Activated naive CD4-positive, alpha-beta T cell treated with anti-CD3 and anti-CD28 coated beads, Interleukin-2, amount 10 ng/mL, durations not matched to agents 7 days and 5 days (primary cell): Measurements from ENCODE around the gene GFOD1.

ENCODE experiments used
- CTCF ChIA-PET: fragments of 350-600 bp; sonication (Branson Sonifier 250); formaldehyde crosslinking; loops from one replicate; lab custom pipeline; 2021; ENCODE audit warnings: antibody characterized with exemption; lab: Charles Lee
- DNase-seq: peaks from one replicate; pipeline ENCODE4 v3.0.0-alpha.2; 2020
- H3K27ac Mint-ChIP-seq: one replicate; pipeline ENCODE4 v1.8.0; 2021; ENCODE audit warnings: mild to moderate bottlenecking, moderate library complexity, mixed read lengths
- H3K27me3 Mint-ChIP-seq: one replicate; pipeline ENCODE4 v1.8.0; 2021; ENCODE audit warnings: mild to moderate bottlenecking, mixed read lengths
- H3K36me3 Mint-ChIP-seq: one replicate; pipeline ENCODE4 v1.8.0; 2021; ENCODE audit warnings: mixed read lengths
- H3K4me1 Mint-ChIP-seq: one replicate; pipeline ENCODE4 v1.8.0; 2021; ENCODE audit warnings: mixed read lengths
- H3K4me3 Mint-ChIP-seq: one replicate; pipeline ENCODE4 v1.8.0; 2021; ENCODE audit warnings: mild to moderate bottlenecking, moderate library complexity, mixed read lengths
- H3K9me3 Mint-ChIP-seq: one replicate; pipeline ENCODE4 v1.8.0; 2021; ENCODE audit warnings: mixed read lengths

GFOD1 gene

DNA sequence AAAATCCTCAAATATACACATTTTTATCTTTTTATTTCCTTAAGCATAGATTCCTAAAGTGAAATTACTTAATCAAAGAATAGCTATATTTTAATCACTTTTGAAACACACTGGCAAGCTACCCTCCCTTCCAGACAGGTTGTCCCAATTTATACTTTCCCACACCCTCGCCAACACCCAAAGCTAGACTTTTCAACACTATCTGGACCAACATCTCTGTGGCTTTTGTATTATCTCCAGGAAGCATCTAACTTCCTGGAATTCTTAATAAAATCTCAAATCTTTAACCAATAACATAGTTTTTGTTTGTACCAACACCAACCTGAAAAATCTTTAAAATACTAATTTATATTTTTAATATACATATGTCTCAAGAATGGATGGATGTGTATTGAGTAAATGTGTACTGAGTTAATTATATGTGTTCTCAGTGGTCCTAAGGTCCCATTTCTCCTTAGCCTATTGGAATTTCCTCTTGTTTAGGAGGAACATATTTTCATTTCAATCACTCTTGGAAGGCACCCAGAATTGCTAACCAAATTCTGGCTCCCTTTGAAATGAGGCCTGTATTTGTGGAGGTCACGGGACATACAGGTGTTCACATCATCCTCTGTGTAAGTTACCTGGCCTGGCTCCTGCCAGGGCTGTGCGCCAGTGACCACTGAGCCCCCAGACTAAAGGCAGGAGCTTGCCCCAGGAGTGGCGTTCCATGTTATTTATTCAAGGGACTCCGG is 17.4 kb upstream of the GFOD1 start:
- no peaks in the 10 kb centered on the region for H3K9me3 Mint-ChIP-seq
- no peaks in the 10 kb centered on the region for H3K4me1 Mint-ChIP-seq
- DNase-seq = no peak
- H3K36me3 Mint-ChIP-seq = no peaks in the 10 kb centered on the region
- peaks cover 3% of the 10 kb centered on the region for H3K27me3 Mint-ChIP-seq
- H3K4me3 Mint-ChIP-seq = no peak overlapping the region
- CTCF ChIA-PET = no interaction called here
- H3K27ac Mint-ChIP-seq = no peak overlapping the region

DNA sequence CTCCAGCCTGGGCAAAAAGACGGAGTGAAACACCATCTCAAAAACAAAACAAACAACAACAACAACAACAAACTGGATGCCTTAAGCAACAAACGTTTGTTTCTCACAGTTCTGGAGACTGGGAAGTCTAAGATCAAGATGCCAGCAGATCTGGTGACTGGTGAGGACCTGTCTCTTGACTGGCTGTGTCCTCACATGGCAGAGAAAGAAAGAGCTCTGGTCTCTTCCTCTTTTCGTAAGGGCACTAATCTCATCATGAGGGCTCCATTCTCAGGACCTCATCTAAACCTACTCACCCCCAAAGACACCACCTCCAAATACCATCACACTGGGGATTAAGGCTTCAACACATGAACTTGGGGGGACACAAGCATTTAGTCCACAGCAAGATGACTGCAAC is 13.5 kb upstream of the GFOD1 start:
- no peak overlapping the region for H3K4me3 Mint-ChIP-seq
- DNase-seq = no peak
- H3K27me3 Mint-ChIP-seq = peaks cover 7% of the 10 kb centered on the region
- CTCF ChIA-PET = no interaction called here
- no peaks in the 10 kb centered on the region for H3K9me3 Mint-ChIP-seq
- H3K4me1 Mint-ChIP-seq = no peaks in the 10 kb centered on the region
- H3K27ac Mint-ChIP-seq = no peak overlapping the region
- no peaks in the 10 kb centered on the region for H3K36me3 Mint-ChIP-seq

- Mint-ChIP-seq H3K4me1 (no peaks in the 10 kb centered on the region), H3K27ac (no peak overlapping the region), H3K9me3 (no peaks in the 10 kb centered on the region), H3K36me3 (no peaks in the 10 kb centered on the region), H3K4me3 (no peak overlapping the region), H3K27me3 (peaks cover 4% of the 10 kb centered on the region)
- CTCF ChIA-PET = no interaction called here
- DNase-seq = no peak
Observed at GRCh38 chr6:13500264-13500663, 12.9 kb upstream of the GFOD1 start.

- peaks cover 13% of the 10 kb centered on the region for H3K27me3 Mint-ChIP-seq
- no peaks in the 10 kb centered on the region for H3K36me3 Mint-ChIP-seq
- H3K4me3 Mint-ChIP-seq = no peak overlapping the region
- no peak overlapping the region for H3K27ac Mint-ChIP-seq
- CTCF ChIA-PET = no interaction called here
- no peaks in the 10 kb centered on the region for H3K4me1 Mint-ChIP-seq
- no peak for DNase-seq
- H3K9me3 Mint-ChIP-seq = no peaks in the 10 kb centered on the region
Observed at GRCh38 chr6:13496513-13497190, 9.3 kb upstream of the GFOD1 start.

DNA sequence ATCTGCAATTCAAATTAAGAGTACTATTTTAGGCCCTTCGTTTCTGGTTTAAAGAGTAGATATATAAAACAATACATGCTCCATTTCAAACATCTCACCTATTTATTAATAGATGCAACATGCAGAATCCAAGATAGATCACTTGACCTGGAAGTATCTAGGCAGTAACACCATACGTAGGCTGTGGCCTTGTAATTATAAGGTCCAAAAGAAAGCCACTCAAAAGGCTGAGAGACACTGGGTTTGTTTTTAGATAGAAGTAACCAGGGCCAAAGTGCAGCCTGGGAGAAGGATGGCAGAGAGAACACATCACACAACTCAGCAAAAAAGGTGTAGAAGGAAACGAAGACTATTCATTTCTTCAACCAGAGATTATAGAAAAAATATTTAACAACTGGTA is 8.4 kb upstream of the GFOD1 start:
- no peak for DNase-seq
- Mint-ChIP-seq H3K27me3 (peaks cover 19% of the 10 kb centered on the region), H3K4me3 (no peak overlapping the region), H3K4me1 (no peaks in the 10 kb centered on the region), H3K9me3 (no peaks in the 10 kb centered on the region), H3K27ac (no peak overlapping the region), H3K36me3 (no peaks in the 10 kb centered on the region)
- CTCF ChIA-PET = no interaction called here

- CTCF ChIA-PET = interaction anchor here (0.5 kb wide), 1 partner anchor 38 kb away, joined by 3 read pairs; no protein-coding TSS in a partner anchor
- no peak for DNase-seq
- H3K27me3 Mint-ChIP-seq = peaks cover 22% of the 10 kb centered on the region
- no peaks in the 10 kb centered on the region for H3K9me3 Mint-ChIP-seq
- no peak overlapping the region for H3K27ac Mint-ChIP-seq
- no peak overlapping the region for H3K4me3 Mint-ChIP-seq
- H3K36me3 Mint-ChIP-seq = no peaks in the 10 kb centered on the region
- no peaks in the 10 kb centered on the region for H3K4me1 Mint-ChIP-seq
Observed at GRCh38 chr6:13495112-13495776, 7.8 kb upstream of the GFOD1 start.

- H3K9me3 Mint-ChIP-seq = no peaks in the 10 kb centered on the region
- CTCF ChIA-PET = no interaction called here
- H3K27ac Mint-ChIP-seq = no peak overlapping the region
- H3K4me3 Mint-ChIP-seq = no peak overlapping the region
- H3K4me1 Mint-ChIP-seq = no peaks in the 10 kb centered on the region
- H3K27me3 Mint-ChIP-seq = peaks cover 27% of the 10 kb centered on the region
- DNase-seq = no peak
- H3K36me3 Mint-ChIP-seq = no peaks in the 10 kb centered on the region
Observed at GRCh38 chr6:13494137-13494536, 6.7 kb upstream of the GFOD1 start.

- Mint-ChIP-seq H3K4me1 (peaks cover 10% of the 10 kb centered on the region), H3K4me3 (no peak overlapping the region), H3K27ac (no peak overlapping the region), H3K36me3 (no peaks in the 10 kb centered on the region), H3K27me3 (peaks cover 37% of the 10 kb centered on the region), H3K9me3 (no peaks in the 10 kb centered on the region)
- CTCF ChIA-PET = interaction anchor here (0.7 kb wide), 1 partner anchor 143 kb away, joined by 3 read pairs; no protein-coding TSS in a partner anchor
- DNase-seq = no peak
Observed at GRCh38 chr6:13493147-13493546, 5.7 kb upstream of the GFOD1 start.

DNA sequence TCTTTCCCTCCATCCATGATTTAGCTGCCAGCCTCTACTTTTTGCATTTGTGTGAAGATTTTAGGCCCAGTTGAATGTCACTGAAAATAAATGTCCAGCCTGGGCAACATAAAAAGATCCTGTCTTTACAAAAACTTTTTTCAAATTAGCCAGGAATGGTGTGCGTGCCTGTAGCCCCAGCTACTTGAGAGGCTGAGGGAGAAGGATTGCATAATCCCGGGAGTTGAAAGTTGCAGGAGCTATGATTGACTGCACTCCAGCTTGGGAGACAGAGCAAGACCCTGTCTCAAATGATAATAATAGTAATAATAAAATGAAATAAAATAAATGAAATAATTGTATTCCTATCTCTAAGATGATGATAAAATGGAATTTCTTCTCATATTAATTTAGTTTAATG is 5.0 kb upstream of the GFOD1 start:
- DNase-seq = no peak
- no peak overlapping the region for H3K27ac Mint-ChIP-seq
- H3K27me3 Mint-ChIP-seq = peaks cover 42% of the 10 kb centered on the region
- no peaks in the 10 kb centered on the region for H3K9me3 Mint-ChIP-seq
- peaks cover 16% of the 10 kb centered on the region for H3K4me1 Mint-ChIP-seq
- H3K4me3 Mint-ChIP-seq = no peak overlapping the region
- CTCF ChIA-PET = no interaction called here
- H3K36me3 Mint-ChIP-seq = peaks cover 1% of the 10 kb centered on the region

DNA sequence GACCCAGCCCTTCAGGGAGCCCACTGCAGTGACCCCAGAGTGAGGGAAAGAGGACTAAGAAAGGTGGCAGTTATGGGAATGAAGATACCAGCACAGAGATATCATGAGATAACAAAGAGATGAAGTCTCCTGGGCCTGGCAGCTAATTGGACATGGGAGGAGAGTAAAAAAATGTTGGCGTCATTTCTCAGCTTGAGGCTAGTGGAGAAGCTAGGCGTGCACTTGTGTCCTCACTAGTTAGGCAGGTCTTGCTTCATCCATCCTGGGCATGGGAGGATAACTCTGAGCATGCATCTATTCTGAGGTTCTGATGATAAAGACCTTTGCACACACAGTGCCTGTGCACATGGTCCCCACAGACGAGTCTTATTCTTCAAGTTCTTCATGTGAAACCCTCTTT is 4.1 kb upstream of the GFOD1 start:
- Mint-ChIP-seq H3K36me3 (peaks cover 1% of the 10 kb centered on the region), H3K27ac (no peak overlapping the region), H3K9me3 (no peaks in the 10 kb centered on the region), H3K4me1 (peaks cover 19% of the 10 kb centered on the region), H3K4me3 (no peak overlapping the region), H3K27me3 (peaks cover 47% of the 10 kb centered on the region)
- DNase-seq = no peak
- CTCF ChIA-PET = no interaction called here

GRCh38 chr6:13490402-13490801 is 3.0 kb upstream of the GFOD1 start:
- CTCF ChIA-PET = no interaction called here
- H3K4me1 Mint-ChIP-seq = peaks cover 29% of the 10 kb centered on the region
- H3K27me3 Mint-ChIP-seq = peaks cover 54% of the 10 kb centered on the region
- DNase-seq = no peak
- peaks cover 3% of the 10 kb centered on the region for H3K36me3 Mint-ChIP-seq
- no peak overlapping the region for H3K4me3 Mint-ChIP-seq
- no peaks in the 10 kb centered on the region for H3K9me3 Mint-ChIP-seq
- no peak overlapping the region for H3K27ac Mint-ChIP-seq

DNA sequence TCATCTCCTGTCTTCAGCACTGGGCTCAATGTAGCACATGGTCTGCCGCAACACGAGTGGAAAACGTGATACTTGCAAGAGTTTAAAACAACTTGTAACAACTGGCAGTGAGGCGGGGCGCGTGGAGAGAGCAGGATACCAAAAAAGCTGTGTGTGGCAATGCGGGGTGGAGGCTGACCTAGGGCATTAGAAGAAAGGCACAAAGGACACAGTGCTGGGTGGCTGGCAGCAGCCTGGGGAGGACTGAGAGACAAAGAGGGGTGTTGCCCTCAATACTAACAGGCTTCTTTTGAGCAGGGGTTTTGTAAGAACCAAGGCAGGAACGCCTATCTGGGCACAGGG is 1.5 kb upstream of the GFOD1 start:
- peak overlapping the region; percentile 87 for H3K4me3 Mint-ChIP-seq
- DNase-seq = no peak
- peaks cover 44% of the 10 kb centered on the region for H3K4me1 Mint-ChIP-seq
- no peaks in the 10 kb centered on the region for H3K9me3 Mint-ChIP-seq
- H3K27ac Mint-ChIP-seq = no peak overlapping the region
- H3K36me3 Mint-ChIP-seq = peaks cover 3% of the 10 kb centered on the region
- peaks cover 52% of the 10 kb centered on the region for H3K27me3 Mint-ChIP-seq
- CTCF ChIA-PET = no interaction called here

- Mint-ChIP-seq H3K27ac (peak overlapping the region; percentile 34), H3K9me3 (no peaks in the 10 kb centered on the region), H3K4me3 (peak overlapping the region; percentile 87), H3K36me3 (peaks cover 3% of the 10 kb centered on the region), H3K4me1 (peaks cover 51% of the 10 kb centered on the region), H3K27me3 (peaks cover 55% of the 10 kb centered on the region)
- CTCF ChIA-PET = interaction anchor here (1.0 to 1.9 kb wide), 2 partner anchors 56 to 85 kb away, joined by 3 to 6 read pairs; no protein-coding TSS in a partner anchor
- DNase-seq = peak; percentile 55
Observed at GRCh38 chr6:13488015-13488895, 855 bp upstream of the GFOD1 start.

DNA sequence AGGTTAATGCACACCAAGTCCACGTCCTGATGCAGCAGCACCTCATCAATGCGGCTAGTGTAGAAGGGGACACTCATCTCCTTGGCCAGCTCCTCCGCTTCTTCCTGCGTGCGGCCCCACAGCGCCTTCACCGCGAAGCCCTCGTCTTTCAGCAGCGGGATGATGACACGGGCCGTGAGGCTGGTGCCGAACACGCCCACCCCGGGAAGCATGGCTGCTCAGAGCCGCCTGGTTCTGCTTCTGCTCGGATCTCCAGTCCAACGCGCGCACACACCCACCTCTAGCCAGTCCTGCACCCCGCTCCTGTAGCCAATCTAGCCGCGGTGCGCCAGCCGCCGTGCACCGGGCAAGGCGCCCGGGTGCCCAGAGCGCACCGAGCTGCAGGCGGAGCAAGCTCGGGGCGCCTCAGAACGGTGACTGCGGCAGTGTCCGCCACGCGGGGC is 700 bp downstream of the GFOD1 start:
- Mint-ChIP-seq H3K4me1 (peaks cover 53% of the 10 kb centered on the region), H3K36me3 (peaks cover 3% of the 10 kb centered on the region), H3K27me3 (peaks cover 51% of the 10 kb centered on the region), H3K27ac (peak overlapping the region; percentile 21), H3K4me3 (peak overlapping the region; percentile 82), H3K9me3 (no peaks in the 10 kb centered on the region)
- peak; percentile 74 for DNase-seq
- CTCF ChIA-PET = interaction anchor here (1.1 to 1.9 kb wide), 2 partner anchors 48 to 54 kb away, joined by 3 to 6 read pairs; no protein-coding TSS in a partner anchor
